NB4 (cell line): ENCODE data around the gene SYCP2L.

Experiments
- MAX ChIP-seq: IDR thresholded peaks from 2 replicates; pipeline ENCODE4 v1.6.1; 2011; ENCODE audit warnings: low read depth, low read length
- MYC ChIP-seq: IDR thresholded peaks from 2 replicates; pipeline ENCODE4 v1.6.1; 2011; ENCODE audit warnings: low read depth, low read length
- POLR2A ChIP-seq: IDR thresholded peaks from 2 replicates; pipeline ENCODE4 v1.6.1; 2011; ENCODE audit warnings: mild to moderate bottlenecking; ENCODE audit not compliant: insufficient read length; ENCODE audit errors: extremely low read depth
- TF ChIP-seq, protein P1 (sequence below): IDR thresholded peaks from one replicate; pipeline ENCODE4 v1.5.1; 2012; ENCODE audit warnings: low read depth, low read length

DNA sequence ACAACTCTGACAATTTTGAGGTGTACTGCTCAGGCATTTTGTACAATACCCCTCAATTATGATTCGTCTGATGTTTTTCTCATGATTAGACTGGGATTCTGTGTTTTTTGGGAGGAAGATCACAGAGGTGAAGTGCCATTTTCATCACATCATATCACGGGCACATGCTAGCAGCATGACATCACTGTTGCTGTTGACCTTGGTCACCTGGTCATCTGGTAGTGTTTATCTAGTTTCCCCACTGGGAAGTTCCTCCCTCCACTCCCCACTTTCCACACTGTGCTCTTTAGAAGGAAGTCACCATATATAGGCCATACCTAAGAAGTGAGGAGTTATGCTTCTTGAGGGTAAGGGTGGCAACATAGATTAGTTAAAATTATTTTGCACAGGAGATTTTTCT lies 25.8 kb upstream of the SYCP2L start:
- TF ChIP-seq MYC (no peak), POLR2A (no peak), MAX (no peak)
- TF ChIP-seq, protein P1, sequence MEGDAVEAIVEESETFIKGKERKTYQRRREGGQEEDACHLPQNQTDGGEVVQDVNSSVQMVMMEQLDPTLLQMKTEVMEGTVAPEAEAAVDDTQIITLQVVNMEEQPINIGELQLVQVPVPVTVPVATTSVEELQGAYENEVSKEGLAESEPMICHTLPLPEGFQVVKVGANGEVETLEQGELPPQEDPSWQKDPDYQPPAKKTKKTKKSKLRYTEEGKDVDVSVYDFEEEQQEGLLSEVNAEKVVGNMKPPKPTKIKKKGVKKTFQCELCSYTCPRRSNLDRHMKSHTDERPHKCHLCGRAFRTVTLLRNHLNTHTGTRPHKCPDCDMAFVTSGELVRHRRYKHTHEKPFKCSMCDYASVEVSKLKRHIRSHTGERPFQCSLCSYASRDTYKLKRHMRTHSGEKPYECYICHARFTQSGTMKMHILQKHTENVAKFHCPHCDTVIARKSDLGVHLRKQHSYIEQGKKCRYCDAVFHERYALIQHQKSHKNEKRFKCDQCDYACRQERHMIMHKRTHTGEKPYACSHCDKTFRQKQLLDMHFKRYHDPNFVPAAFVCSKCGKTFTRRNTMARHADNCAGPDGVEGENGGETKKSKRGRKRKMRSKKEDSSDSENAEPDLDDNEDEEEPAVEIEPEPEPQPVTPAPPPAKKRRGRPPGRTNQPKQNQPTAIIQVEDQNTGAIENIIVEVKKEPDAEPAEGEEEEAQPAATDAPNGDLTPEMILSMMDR: no peak
